GM12864 (cell line): ENCODE data around the gene RUNX3.

Experiments
- DNase-seq: peaks from one replicate; pipeline ENCODE4 v3.0.0-alpha.2; 2011; ENCODE audit warnings: low read depth
- H3K4me3 ChIP-seq: 2 replicates; pipeline ENCODE4 v1.5.1; 2011; ENCODE audit warnings: mild to moderate bottlenecking, low read depth, low read length, control low read depth
- TF ChIP-seq, protein P1 (sequence below): IDR thresholded peaks from 2 replicates; pipeline ENCODE4 v1.5.1; 2011; ENCODE audit warnings: low read depth, mild to moderate bottlenecking, moderate library complexity, low read length, control low read depth, inconsistent platforms; ENCODE audit errors: missing control alignments

RUNX3 gene

DNA sequence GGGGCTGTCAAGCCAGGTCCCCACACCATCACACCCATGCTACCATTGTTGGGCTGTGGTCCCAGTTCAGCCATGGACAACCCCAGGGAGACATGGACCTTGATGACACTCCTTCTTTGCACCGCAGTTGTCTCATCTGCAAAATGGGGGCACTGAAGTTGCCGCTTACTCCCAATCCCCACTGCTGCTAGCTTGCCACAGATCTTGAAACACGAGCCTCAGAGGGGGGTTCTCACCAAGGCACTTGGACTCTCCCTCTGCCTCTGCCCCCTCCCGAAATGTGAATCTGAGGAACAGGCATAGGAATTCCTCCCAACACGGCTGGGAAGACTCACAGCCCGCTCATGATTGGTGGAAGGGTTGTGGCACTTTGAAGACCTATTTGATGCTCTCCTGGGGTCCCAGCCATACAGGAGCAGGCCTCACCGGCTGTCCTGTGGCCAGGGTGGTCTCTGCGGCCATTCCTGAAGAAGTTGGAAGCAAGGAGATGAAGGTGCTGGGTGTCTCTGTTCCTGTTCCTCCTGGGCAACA is 31.1 kb downstream of the RUNX3 start:
- no peak for DNase-seq
- H3K4me3 ChIP-seq = no peak overlapping the region
- TF ChIP-seq, protein P1, sequence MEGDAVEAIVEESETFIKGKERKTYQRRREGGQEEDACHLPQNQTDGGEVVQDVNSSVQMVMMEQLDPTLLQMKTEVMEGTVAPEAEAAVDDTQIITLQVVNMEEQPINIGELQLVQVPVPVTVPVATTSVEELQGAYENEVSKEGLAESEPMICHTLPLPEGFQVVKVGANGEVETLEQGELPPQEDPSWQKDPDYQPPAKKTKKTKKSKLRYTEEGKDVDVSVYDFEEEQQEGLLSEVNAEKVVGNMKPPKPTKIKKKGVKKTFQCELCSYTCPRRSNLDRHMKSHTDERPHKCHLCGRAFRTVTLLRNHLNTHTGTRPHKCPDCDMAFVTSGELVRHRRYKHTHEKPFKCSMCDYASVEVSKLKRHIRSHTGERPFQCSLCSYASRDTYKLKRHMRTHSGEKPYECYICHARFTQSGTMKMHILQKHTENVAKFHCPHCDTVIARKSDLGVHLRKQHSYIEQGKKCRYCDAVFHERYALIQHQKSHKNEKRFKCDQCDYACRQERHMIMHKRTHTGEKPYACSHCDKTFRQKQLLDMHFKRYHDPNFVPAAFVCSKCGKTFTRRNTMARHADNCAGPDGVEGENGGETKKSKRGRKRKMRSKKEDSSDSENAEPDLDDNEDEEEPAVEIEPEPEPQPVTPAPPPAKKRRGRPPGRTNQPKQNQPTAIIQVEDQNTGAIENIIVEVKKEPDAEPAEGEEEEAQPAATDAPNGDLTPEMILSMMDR = no peak

DNA sequence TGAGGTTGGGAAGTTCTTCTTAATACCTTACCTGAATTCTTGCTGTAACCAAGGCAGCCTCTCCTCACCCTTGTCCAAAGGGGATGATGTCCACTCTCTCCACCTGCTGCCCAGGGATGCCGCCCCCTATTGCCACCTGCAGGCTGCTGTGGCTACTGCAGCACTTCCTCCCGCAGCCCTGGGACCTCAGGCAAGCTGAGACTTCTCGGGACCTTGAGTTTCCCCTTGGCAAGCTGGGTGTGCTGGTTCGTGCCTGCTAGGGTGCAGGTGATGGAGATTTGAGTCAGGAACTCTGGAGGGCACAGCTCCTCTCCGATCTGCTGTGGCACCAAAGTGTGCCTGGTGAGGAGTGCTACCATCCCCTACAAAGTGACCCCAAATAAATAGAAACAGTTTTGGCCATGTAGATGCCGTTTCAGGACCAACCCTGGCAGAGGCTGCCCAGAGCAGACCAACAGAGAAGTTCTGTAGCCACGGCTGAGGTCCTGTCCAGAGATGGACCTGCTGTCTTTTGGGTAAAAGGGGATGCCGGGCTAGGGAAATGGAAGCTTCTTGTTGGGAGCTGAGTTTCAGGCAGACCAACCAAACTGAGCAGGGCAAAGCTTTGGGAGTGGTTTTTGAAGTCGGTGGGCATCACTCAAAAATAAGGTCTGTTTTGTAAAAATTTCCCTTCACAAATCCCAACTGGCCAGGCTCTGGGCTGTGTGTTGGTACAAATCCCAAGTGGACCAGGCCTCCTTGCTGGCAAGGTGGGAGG is 31.7 kb downstream of the RUNX3 start:
- TF ChIP-seq, protein P1 = peak; percentile 97
- DNase-seq = no peak

DNA sequence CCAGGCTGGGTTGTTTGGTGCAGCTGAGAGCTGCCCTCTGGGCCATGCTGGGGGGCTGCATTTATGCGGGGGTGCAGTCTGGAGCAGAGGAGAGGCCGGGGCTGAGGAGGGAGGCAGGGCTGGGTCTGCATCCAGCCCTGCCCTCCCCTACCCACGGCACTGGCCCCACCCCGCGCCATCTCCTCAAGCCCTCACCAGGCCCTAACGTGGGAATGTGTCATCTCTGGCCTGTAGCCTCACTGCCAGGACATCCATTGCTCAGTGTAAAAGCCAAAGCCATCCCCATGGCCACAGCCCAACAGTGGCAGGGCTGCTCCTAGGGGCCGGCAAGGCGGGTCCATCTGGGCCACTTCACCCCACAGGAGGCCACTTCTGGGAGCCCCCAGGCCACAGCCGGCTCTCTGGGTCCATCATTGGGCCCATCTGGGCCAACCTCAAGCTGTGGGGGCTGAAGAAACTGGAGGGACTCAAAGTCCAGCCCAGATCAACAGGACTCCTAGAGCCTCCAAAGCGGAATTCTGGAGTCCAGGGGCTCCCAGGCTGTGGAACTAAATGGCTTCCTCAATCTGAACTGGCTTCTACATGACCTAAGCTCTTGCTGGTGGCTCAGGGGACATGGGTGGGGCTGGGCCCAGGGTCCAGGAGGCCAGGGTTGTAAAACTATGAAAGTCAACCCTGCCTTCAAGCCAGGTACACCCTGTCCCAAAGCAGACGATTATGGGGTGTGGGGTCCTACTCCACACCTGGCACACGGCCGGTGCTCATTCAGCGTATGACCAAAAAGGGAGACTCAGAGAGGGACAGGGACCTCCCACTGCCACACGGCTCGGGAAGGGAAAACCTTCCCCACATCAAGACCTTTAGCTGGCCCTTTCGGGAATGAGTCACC is 32.6 kb downstream of the RUNX3 start:
- TF ChIP-seq, protein P1 = no peak
- no peak for DNase-seq
- no peak overlapping the region for H3K4me3 ChIP-seq

More for the DNA sequence above, 31.7 kb downstream of the RUNX3 start:
- H3K4me3 ChIP-seq = no peak overlapping the region

DNA sequence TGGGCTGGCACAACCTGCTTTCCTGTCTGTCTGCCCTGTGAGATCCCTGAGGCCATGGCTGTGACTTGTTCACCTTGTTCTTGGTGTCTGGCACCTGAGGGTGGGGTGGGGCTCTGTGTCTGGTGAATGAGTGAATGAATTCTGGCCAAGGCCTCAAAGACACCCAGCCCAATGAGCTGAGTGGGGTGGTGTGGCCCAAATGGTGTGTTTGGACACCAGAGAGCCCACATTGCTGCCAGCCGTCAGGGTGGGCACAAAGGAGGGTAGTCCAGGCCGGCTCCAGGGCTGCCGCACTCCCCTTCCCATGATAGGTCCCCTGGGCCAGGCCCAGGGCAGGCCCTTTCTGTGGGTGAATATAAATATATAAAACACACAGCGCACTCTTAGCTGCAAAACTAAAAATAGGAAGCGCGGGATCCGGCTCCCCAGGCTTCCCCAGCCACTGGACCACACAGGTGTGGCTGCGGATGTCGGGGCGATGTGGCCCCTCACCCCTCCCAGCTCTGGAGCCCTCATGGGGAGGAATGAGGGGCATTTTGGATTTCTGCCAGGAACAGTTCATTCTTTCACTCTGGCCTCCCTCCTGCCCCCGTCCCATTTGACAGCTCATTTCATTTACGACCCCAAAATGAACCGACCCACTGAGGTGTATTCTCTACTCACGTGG is 33.3 kb downstream of the RUNX3 start:
- DNase-seq = no peak
- H3K4me3 ChIP-seq = no peak overlapping the region
- TF ChIP-seq, protein P1 = no peak

DNA sequence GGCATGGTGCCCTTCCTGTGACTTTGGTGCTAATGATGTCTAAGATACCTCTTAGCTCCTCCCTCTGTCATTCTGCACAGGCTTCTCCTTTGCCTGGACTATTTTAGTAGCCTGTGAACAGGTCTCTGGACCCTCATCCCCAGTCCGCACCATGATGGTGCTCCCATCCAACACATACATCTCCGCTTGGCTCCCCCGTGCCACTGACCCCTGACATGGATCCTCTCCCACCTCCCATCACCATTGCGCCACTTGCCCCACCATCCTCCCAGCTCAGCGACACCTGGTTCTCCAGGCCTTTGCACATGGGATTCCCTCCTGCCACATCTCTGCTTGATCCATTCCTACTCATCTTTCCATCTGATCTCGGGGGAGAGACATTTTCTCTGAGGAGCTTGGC is 33.9 kb downstream of the RUNX3 start:
- no peak for DNase-seq
- TF ChIP-seq, protein P1 = no peak
- H3K4me3 ChIP-seq = no peak overlapping the region

DNA sequence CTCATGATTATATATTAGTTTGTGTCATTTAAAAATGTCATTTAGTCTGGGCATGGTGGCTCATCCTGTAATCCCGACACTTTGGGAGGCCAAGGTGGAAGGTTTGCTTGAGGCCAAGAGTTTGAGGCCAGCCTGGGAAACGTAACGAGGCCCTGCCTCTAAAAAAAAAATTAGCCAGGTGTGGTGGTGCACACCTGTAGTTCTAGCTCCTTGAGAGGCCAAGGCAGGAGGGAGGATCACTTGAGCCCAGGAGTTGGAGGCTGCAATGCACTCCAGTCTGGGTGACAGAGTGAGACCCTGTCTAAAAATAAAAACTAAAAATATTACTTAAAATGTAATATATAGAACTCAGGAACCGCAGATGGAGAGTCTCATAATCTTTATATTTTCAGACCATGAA is 34.6 kb downstream of the RUNX3 start:
- DNase-seq = no peak
- TF ChIP-seq, protein P1 = no peak
- H3K4me3 ChIP-seq = no peak overlapping the region
